Activated CD4-positive, alpha-beta T cell treated with anti-CD3 and anti-CD28 coated beads for 4 hours (primary cell): ENCODE measurements around the gene TRIP4.
A peak's percentile ranks its signal among the peaks of the same experiment; 100 is the strongest.

Source experiments
- DNase-seq, 2 donors: peaks; one replicate each; pipeline ENCODE4 v3.0.0-alpha.2; 2020

TRIP4 gene

DNA sequence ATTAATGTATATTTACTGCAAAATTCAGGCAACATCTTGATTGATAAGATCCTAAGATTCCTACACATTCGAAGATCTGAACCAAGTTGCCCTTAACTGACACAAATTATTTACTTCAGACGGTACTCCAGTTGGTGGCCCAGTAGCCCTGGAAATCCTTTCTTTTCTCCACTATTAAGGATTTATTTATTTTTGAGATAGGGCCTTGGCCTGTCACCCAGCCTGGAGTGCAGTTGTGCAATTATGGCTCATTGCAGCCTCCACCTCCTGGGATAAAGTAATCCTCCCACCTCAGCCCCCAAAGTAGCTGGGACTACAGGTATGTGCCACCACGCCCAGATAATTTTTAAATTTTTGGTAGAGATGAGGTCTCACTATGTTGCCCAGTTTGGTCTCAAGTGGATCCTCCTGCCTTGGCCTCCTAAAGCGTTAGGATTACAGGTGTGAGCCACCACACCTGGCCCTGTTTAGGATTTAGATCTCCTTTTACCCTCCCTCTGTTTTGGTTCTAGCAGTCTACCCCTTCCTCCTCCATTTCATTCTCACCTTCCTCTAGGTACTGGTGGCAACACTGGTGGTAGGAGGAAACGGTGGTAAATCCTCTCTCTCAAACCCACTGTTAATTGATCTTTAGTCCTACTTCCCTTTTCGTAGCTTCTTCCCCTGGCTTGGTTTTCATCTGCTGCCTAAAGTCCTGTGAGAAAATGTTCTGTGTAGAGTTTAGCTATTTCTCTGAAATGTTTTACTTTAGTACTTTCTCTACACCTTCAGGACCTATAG, 60.1 kb downstream of the TRIP4 start:
- DNase-seq: no peak

GRCh38 chr15:64452988-64453688, 65.5 kb downstream of the TRIP4 start:
- DNase-seq: no peak

DNA sequence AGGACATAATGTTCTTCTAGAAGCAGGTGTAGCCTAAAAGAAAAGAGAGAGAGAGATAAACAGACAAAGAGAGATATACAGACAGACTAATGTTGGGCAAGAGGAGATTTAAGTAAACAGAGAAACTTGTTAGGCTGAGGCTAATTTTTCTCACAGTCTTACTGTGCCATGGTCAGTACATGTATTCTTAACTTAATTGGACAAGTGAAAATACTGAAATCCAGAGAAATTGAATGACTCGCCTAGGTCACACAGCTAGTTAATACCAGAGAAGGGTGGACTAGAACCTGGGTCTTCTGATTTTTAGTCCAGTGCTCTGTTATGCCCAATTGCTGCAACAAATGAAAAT, 66.0 kb downstream of the TRIP4 start:
- no peak for DNase-seq

- no peak for DNase-seq
Measured at GRCh38 chr15:64454282-64454681, 66.6 kb downstream of the TRIP4 start.

DNA sequence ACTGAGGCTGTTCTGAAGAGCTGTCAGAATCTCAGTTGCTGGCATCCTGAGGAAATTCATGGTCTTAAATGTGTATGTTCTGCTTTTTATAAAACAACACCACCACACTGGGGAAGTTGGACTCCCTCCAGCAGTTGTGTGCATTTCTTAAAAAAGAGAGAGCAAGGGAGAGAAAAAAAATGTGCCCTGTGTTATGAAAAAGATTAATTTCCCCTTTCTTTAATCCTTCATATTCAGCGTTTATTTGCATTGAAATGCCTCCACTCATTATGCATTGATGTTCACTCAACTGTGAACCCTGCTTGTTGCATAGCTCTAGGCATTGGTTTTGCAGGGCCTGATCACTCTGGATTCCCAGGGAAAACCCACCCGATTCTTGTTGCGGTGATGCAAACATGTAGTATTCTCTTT, 68.3 kb downstream of the TRIP4 start:
- no peak for DNase-seq

GRCh38 chr15:64456634-64457108, 69.0 kb downstream of the TRIP4 start:
- DNase-seq: no peak

DNA sequence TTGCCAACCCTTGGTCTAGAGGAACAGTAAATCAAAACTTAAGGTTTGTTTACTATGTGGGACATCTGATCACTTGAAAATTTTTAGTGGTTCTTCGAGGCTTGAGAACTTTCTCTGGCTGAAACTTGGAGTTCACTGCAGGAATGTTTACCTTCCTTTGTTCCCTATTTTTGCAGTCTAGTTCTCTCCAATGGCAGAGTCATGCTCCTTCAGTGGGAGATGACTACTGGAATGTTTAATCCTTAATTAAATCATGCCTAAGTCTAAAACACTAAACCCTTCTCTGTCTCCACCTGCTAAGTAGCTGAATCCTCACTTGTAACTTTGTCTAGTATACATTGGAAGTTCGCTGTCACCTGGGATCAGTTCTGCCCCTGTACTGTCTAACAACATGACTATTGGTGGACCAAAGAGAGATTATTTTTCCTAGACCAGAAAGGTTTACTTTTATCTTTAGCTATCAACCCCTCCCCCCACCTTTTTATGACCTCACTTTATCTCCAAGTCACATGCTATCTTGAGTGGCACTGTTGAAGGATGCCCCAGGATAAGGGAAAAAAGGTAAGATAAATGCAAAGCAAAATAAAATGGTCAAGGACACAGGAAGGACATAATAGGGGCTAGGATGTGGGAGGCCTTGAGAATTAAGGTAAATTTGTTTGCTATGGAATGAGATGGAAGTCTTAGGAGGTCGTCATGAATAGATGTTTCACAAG, 71.6 kb downstream of the TRIP4 start:
- DNase-seq: no peak

DNA sequence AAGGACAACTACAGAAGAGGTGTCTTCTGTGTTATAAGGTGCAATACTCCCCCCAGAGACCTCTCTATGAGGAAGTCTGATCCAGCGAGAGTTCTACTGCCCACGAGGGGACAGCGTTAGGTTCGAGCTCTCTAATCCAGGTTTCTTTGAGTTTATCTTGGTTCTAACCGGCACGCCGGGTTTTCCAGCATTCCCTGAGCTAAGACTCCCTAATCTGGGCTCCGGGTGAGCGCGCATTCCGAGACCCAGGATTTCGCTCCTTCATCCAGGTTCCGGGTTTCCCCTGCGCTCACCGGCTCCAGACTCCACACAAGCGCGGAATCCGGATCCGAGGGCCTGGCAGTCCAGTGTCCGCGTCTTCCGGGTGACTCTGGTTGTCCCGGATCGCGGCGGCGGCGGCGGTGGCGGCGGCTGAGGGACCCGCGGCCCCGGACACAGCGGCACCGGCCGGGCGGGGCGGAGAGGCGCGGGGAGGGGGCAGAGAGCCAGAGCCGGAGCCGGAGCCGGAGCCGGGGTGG, 72.6 kb downstream of the TRIP4 start, which contains the start of gene ZNF609:
Gene ZNF609, plus strand, starts transcription at position 373 of the 518 bp plus-strand sequence. CDS start 38,842 bp downstream, outside the sequence.
- peak; percentile 79 to 89 for DNase-seq

DNA sequence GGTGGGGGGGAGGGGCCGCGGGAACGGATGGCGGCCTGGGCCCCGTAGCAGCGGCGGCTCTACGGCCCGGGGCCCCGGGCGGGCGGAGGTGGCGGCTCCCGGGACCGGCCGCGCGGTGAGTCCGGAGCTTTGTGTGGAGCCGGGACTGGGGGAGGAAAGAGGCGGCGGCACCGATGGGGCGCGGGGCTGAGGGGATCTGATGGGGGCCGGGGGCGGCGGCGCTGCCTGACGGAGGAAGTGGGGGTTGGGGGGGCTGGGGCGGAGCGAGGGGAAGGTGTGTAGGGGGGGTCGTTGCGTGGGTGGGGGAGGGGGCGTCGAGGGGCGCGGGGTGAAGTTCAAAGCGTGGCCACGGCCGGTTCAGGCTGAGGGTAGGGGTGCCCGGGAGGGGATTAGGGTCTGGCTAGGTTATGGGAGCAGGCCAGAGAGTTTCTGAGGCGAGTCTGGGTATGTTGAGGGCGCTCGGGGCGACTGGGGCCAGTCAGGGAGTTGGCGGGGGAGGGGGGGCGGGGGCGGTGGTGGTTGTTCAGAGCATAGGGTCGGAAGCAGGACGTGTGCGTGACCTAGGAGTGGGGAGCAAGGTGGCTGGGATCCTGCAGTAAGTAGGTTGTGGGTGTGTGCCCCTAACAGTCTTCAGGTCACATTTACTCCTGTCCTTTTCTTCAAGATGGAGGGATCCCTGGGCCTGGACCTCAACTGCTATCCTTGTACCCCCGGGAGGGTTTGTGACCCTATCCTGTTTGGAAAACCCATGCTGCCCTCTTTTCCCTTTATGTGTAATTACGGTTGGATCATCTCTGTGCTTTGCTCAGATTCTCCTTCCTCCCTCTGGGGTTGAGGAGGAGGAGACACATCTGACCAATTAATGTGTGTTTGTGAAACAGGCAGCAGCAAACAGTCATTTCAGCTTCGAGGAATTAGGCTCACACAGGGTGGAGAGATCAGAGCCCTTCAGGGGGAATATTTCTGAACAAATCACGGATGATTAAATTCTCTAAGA, 73.4 kb downstream of the TRIP4 start:
- peak; percentile 35 to 39 for DNase-seq

- peak in 1 of 2 donors; percentile 6 for DNase-seq
Measured at GRCh38 chr15:64461721-64462162, 74.1 kb downstream of the TRIP4 start.

DNA sequence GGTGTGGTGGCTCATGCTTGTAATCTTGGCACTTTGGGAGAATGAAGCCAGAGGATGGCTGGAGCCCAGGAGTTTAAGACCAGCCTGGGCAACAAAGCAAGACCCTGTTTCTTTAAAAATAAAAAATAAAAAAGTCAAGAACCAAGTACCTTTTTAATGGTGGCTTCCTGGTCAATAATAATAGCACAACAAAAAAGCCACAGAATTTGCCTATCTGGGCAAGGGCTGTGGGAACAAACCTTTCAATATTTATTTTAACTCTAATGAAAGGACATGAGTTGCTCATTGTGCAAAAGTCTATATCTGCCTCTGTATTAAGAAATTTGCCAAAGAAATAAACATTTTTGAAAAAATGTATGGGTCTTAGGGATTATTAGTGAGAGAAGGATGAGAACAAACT, 74.9 kb downstream of the TRIP4 start:
- DNase-seq: no peak

GRCh38 chr15:64464276-64465005, 76.8 kb downstream of the TRIP4 start:
- DNase-seq: peak in 1 of 2 donors; percentile 14

GRCh38 chr15:64466408-64467141, 78.9 kb downstream of the TRIP4 start:
- no peak for DNase-seq

GRCh38 chr15:64472161-64472560, 84.5 kb downstream of the TRIP4 start:
- DNase-seq: no peak

DNA sequence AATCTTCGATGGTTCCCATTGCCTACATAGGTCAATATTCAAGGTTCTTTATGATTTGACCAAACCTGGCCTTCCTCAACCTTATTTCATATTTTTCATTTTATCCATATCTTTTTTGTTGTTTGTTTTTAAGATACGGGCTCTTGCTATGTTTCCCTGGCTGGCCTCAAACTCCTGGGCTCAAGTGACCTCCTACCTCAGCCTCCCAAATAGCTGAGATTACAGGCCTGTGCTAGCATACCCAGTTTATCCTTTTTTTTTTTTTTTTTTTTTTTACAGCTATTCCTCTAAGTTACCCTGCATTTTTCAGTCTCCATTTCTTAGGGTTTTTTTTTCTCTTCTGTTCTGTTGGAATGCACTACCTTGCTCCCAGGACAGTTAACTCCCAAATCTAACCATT, 87.2 kb downstream of the TRIP4 start:
- no peak for DNase-seq

- DNase-seq: no peak
Measured at GRCh38 chr15:64476550-64476949, 88.9 kb downstream of the TRIP4 start.

DNA sequence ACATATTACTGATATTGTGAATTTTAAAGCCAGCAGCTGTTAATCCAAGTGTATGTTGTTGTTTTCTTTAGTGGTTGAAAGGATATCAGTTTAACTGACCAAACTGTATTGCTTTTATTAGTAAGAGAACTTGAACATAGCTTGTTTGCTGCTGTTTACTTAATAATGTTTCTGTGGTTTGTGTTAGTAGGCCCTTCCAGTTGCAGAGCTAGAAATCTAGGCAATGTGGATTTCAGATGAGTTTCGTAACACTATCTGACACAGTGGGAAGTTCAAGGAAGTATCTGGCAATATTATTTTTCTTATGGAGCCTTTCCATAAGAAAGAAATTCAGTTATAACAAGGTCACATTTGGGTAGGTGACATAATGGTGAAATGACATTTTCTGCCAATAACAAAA, 91.2 kb downstream of the TRIP4 start:
- no peak for DNase-seq

- DNase-seq: no peak
Measured at GRCh38 chr15:64480891-64481290, 93.3 kb downstream of the TRIP4 start.

DNA sequence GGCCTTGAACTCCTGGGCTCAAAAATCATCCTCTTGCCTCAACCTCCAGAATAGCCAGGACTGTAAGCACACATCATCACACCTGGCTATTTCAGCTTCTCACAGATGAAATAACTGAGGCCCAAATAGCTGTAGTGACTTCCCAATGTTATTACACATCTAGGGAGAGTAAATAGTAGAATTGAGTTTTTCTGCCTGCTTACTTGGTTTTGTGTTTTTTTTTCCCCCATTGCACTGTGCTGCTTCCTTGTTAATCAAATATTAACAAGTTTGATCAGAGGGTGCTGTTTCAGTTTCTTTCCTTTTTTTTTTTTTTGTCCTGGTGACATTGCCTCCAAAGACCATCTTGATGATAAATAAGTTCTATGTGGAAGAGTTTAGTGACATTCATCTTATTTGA, 96.1 kb downstream of the TRIP4 start:
- no peak for DNase-seq

DNA sequence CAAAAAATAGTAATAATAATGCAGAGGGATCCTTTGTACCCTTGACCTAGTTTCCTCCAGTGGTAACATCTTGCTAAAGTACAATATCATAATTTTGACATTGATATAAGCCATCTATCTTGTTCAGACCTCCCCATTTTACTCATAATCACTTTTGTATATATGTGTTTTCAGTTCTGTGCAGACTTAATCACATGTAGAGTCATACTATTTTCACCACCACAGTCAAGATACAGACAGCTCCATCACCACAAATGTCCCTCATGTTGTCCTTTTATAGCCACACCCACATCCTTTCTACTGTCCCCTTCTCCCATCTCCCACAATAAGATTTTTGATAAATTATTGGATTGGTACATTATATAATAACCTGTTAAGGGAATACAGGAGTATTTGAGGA, 98.2 kb downstream of the TRIP4 start:
- DNase-seq: no peak
